NCI-H1436 treated with DMSO at 0.1 percent for 48 hours (cell line): ENCODE results near the gene KIF23.
"Not testable (repeated sequence)": the region's sequence is repeated elsewhere in the genome, so short reads cannot be mapped to it uniquely, and the experiment has no call there.

Experiments
- DNase-seq: peaks from one replicate; lab custom pipeline; 2025; lab: John Stamatoyannopoulos, UW

The KIF23 gene

GRCh38 chr15:69434679-69435078, 20.5 kb downstream of the KIF23 start:
- DNase-seq: no peak

- DNase-seq: no peak
These were observed 21.8 kb downstream of the KIF23 start for GRCh38 chr15:69435985-69436384.

- DNase-seq: no peak
These were observed 22.8 kb downstream of the KIF23 start for GRCh38 chr15:69436951-69437350.

GRCh38 chr15:69439623-69440022, 25.5 kb downstream of the KIF23 start:
- no peak for DNase-seq

GRCh38 chr15:69443032-69443611, 29.0 kb downstream of the KIF23 start:
- DNase-seq: no peak

- no peak for DNase-seq
These were observed 30.5 kb downstream of the KIF23 start for GRCh38 chr15:69444686-69445085.

GRCh38 chr15:69446953-69447352, 32.8 kb downstream of the KIF23 start:
- no peak for DNase-seq

- DNase-seq: not testable (repeated sequence)
These were observed 36.1 kb downstream of the KIF23 start for GRCh38 chr15:69450221-69450620.

- no peak for DNase-seq
These were observed 37.0 kb downstream of the KIF23 start for GRCh38 chr15:69450968-69451695.

- no peak for DNase-seq
These were observed 38.0 kb downstream of the KIF23 start for GRCh38 chr15:69451951-69452691.

GRCh38 chr15:69452692-69453521, 38.8 kb downstream of the KIF23 start, which contains the start of gene RPLP1:
Gene RPLP1, plus strand, starts transcription at chr15:69452818. Its CDS starts 131 bp downstream, at chr15:69452949.
- DNase-seq: peak; percentile 69

GRCh38 chr15:69454953-69455352, 40.8 kb downstream of the KIF23 start:
- no peak for DNase-seq

- no peak for DNase-seq
These were observed 42.3 kb downstream of the KIF23 start for GRCh38 chr15:69456208-69457166.

- DNase-seq: no peak
These were observed 43.4 kb downstream of the KIF23 start for GRCh38 chr15:69457304-69458280.

- no peak for DNase-seq
These were observed 44.9 kb downstream of the KIF23 start for GRCh38 chr15:69459066-69459465.

GRCh38 chr15:69460481-69460880, 46.3 kb downstream of the KIF23 start:
- no peak for DNase-seq

- DNase-seq: no peak
These were observed 47.9 kb downstream of the KIF23 start for GRCh38 chr15:69462030-69462492.

- DNase-seq: peak; percentile 73
These were observed 48.5 kb downstream of the KIF23 start for GRCh38 chr15:69462493-69463181.

- DNase-seq: no peak
These were observed 49.1 kb downstream of the KIF23 start for GRCh38 chr15:69463182-69463756.
